NCI-H2081 treated with DMSO at 0.1 percent for 48 hours (cell line): ENCODE results near the gene SMYD3.
A peak's percentile ranks its signal among the peaks of the same experiment; 100 is the strongest.

Source experiments
- DNase-seq: peaks from one replicate; lab custom pipeline; 2025; lab: John Stamatoyannopoulos, UW

Gene SMYD3

DNA sequence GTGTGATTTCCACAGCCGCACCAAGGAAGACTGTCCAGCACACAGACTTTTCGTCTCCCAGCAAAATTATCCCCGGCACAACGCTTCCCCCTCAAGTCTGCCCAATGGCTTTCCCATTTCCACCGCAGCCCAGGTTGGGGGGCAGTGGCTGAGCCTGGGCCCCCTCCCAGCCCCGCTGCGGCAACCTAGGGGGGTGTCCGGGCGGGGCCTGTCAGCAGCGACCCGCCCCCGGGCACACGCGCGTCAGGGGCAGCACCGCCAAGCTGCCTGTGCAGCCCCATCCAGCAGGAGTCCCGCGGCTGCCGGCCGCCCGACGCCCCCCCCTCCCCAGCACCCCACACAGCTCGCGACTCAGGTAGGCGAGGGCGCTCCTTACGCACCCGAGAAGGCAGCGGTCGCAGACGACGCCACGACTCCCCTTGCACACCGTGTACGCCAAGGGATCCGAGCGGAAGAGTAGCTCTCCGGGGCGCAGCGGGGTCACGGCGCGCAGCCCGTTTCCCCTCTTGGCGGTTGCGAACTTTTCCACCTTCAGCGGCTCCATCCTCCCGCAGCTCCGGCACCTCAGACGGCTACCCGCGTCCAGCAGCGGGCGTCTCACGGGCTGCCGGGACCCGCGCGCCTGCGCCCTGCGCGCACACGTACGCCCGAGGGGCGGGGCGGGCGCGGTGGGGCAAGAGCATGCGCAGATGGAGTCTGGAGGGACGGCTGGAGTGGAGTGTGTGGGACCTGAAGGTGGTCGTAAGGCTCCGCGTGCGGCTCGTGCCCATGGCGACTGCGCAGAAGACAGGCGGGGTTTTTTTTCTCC lies at the start of gene SMYD3:
Gene SMYD3, minus strand, starts transcription at position 606 of the 808 bp plus-strand sequence.
- peak; percentile 45 for DNase-seq

- DNase-seq = no peak
Measured at GRCh38 chr1:246554201-246554600, 47.1 kb upstream of the SMYD3 start.

GRCh38 chr1:246552110-246552509 lies 45.0 kb upstream of the SMYD3 start:
- DNase-seq = no peak

GRCh38 chr1:246550402-246550801 lies 43.3 kb upstream of the SMYD3 start:
- DNase-seq = no peak

DNA sequence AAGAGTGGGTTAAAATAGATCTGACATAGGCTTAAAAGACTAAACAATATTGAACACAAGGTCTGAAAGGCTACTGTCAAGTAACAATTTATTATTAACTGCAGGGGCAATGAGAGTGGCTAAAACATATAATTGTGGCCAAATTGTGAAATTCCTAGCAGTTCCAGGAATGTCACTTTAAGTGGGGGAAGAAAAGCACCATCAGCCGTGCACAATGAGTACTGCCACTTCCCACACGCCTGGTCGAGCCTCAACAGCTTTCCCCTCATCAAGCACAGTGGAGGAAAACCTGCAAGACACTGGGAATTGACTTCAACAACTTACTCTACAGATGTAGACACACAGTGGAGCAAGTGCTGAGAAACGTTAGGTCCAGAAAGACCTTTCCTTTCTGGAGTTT lies 42.6 kb upstream of the SMYD3 start:
- no peak for DNase-seq

GRCh38 chr1:246544001-246544400 lies 36.9 kb upstream of the SMYD3 start:
- DNase-seq = no peak

GRCh38 chr1:246540738-246541491 lies 33.8 kb upstream of the SMYD3 start:
- no peak for DNase-seq

DNA sequence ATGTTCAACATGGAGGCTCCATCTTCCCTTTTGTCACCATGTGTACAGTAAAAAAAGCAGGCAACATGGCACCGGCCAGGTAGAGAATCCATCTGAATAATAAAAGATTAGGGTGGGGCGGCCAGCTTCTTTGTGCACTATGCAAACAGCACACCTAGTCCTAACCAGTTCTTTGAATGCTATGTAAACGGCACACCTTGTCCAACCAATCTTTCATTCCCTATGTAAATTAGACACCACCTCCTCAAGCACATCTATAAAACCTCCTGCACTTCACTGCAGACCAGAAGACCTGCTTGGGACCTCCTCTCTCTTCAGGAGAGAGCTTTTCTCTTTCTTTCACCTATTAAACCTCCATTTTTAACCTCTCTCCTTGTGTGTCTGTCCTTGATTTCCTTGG lies 30.8 kb upstream of the SMYD3 start:
- DNase-seq = no peak

GRCh38 chr1:246537441-246537840 lies 30.4 kb upstream of the SMYD3 start:
- DNase-seq = no peak

DNA sequence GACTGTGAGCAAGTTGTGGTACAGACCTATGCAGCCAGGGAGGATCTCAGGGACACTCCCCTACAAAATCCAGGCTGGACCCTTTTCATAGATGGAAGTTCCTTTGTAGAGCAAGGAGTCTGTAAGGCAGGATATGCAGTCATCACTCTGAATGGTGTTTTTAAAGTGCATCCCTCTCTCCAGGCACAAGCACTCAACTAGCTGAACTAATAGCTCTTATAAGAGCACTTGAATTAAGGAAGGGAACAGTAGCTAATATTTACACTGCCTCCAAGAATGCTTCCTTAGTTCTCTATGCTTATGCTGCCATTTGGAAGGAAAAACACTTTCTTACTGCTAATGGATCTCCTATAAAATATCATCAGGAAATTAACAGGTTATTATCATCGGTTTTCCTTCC lies 27.0 kb upstream of the SMYD3 start:
- no peak for DNase-seq

- no peak for DNase-seq
Measured at GRCh38 chr1:246533371-246533905, 26.4 kb upstream of the SMYD3 start.

DNA sequence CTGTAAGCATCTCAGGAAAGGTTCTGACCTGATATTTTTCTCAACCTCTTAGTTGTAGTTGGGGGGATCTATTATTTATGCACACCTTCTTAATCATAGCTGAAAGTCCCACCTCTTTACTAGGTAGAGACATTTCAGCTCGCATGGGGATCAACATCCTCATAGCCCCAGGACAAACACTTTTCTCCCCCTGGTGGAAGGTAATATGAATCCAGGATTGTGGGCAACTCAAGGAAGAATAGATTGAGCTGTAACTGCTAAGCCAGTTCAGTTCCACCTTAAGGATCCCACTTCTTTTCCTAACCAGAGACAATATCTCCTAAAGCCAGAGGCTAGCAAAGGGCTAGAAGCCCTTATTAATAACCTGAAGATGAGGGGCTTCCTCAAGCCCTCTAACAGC lies 25.4 kb upstream of the SMYD3 start:
- no peak for DNase-seq

GRCh38 chr1:246530482-246530881 lies 23.4 kb upstream of the SMYD3 start:
- DNase-seq = no peak

DNA sequence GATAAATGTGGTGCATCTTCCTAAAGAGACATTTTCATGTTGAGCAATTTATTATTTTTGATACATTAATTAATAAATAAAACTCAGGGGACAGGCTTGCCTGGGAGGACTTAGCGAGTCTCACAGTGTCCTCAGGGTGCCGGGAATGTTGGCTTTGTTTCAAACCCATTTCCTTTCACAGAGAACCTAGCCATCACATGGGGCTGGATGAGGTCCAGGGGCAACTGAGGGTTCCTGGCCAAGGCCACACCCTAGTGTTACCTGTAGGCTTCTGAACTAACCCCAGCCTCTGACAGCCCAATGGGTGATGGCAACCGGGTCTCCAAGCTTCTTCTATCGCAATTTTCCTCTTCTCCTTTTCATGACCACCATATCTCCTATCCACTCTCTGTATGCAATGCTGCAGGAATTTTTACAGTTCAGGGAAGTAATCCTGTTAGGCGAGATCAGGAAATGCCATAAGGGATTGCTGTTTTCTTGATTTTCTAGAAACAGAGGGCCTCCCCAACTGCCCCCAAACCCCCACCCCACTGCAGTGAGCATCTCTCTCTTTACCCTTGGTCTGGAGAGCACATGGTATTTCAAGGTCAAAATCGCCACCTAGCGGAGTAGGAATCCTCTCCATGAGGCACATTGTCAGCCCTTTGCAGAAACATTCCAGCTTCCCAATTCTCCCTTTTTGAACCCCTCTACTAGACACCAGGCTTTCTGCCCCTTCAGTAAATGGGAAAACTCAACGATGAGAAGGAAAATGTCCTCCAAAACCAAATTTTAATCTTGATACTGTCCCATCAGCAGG lies 22.1 kb upstream of the SMYD3 start:
- no peak for DNase-seq

DNA sequence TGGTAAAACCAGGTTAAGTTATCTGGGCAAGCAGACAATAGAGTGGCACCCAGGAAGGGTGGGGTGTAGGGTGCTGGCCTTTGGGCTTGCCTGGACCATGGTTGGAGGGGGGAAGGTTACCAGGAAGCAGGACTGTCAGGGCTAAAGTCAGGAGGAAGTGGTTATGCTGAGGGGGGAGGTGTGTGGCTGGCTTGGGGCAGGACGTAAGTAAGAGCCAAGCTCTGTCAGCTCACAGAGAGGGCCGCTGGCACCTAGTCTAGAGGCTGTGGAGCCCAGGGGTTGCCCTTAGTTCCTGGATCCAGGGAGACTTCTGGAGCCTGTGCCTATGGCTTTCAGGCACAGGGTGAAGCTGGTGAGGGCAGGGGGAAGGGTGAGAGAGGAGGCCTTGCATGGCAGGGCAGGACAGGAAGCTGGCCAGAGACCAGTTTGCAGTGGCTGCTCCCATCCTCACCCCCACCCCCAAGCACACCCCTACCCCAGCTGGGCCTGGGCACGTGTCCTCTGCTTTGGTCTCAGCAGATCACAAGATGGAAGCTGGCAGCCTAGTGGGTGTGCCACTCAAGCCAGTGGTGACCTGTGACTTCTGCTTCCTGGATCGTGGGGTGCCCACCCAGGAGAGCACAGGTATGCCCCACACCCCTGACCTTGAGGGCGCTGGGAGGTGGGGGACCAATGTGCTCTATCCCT lies 20.5 kb upstream of the SMYD3 start:
- DNase-seq = no peak

GRCh38 chr1:246526915-246527314 lies 19.8 kb upstream of the SMYD3 start:
- DNase-seq = no peak

DNA sequence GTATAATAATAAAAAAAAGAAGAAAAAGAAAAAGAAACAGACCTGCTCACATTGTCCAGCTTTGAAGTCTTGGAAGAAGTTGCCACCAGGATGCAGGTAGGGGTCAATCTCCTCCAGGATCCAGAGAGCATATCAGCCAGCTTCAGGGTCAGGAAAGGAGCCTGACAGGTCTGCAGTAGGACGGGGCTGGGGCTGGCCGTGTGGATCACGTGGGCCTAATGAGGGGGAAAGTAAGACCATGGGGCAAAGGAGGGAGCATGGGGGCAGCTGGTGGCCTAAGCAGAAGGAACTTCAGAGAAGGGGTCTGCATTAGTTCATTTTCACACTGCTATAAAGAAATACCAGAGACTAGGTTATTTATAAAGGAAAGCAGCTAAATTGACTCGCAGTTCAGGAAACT lies 19.3 kb upstream of the SMYD3 start:
- no peak for DNase-seq

DNA sequence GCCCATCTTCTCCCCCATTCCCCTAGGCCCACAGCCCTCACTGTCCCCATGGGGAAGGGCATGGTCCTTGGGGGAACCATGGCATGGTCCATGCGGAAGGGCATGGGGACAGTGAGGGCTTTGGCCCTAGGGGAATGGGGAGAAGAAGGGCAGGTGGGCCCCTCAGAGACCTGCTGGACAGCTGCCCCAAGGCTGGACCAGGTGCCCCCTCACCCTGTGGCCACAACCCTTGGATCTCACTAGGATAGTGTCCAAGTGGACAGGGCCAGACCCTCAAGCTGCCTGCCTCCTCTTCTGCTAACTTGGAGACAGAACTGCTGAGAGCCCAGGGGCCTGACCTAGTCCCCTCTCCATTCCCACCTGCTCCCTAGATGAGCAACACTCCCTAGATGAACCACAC lies 12.4 kb upstream of the SMYD3 start:
- no peak for DNase-seq

GRCh38 chr1:246518456-246519205 lies 11.6 kb upstream of the SMYD3 start:
- no peak for DNase-seq

- no peak for DNase-seq
Measured at GRCh38 chr1:246517391-246517790, 10.3 kb upstream of the SMYD3 start.

GRCh38 chr1:246516126-246516525 lies 9.0 kb upstream of the SMYD3 start:
- no peak for DNase-seq
